ENCODE data around the gene WNT10A.
"Not testable (repeated sequence)": the region's sequence is repeated elsewhere in the genome, so short reads cannot be mapped to it uniquely, and the experiment has no call there.

WNT10A gene

DNA sequence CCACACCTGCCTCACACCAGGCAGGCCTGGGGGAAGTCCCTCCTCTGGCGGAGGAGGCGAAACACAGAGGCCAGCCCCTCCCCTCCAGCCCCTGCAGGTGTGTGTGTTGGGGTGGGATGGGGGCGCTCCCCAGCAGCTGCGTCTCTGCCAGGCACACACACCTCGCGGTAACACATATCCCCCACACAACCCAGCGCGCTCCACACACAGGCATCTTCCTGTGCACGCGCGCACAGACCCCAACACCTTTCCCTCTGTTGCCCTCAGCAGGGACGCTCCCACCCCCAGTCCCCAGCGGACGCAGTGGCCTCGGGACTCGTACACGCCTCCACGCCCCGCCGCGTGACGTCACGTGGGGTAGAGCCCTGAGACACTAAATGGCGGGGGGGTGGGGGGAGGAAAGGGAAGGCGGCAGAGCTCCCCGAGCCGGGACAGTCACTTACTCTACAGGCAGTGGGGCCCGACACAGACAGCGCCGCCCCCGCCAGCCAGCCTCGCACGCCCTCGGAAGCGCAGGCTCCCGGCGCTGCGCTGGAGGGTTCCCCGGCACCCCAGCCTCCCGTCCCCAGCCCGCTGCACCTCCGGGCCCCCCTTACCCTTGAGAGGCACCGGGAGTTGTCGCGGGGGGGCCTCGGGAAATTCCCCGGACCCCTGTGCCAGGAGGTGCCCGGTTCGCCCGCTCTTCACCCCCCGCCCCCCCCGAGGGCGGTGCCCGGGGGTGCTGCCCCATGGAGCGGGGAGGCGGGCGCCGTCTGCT lies at the start of gene WNT10A:
TSS of gene WNT10A (plus strand) at position 751 of the 757 bp plus-strand sequence. CDS start 144 bp downstream, outside the sequence.
- no peak for DNase-seq

GRCh38 chr2:218831378-218831990 lies 49.2 kb upstream of the WNT10A start, which contains the start of gene PRKAG3:
Gene PRKAG3, minus strand, starts transcription at chr2:218831803.
- DNase-seq = no peak

DNA sequence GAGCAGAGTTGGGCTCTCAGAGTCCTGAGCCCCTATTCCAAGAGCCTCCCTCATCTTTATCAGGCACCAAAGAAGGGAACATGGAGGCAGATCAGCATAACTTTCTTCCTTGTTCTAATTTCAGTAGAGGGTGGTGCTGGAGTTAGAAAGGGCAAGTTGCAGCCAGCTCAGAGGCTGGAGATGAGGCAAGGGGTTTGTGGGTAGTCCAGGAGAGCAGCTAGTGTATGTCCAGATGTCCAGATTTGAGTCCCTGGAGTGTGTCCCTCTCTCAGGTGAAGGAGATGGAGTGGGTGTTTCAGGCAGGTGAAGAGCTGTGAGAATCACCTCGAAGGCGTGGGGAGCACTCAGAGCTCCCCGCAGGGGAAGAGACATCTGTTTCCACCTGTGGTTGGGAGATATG lies 48.6 kb upstream of the WNT10A start:
- DNase-seq = no peak

- DNase-seq = no peak
Measured at GRCh38 chr2:218832520-218832919, 48.1 kb upstream of the WNT10A start.

DNA sequence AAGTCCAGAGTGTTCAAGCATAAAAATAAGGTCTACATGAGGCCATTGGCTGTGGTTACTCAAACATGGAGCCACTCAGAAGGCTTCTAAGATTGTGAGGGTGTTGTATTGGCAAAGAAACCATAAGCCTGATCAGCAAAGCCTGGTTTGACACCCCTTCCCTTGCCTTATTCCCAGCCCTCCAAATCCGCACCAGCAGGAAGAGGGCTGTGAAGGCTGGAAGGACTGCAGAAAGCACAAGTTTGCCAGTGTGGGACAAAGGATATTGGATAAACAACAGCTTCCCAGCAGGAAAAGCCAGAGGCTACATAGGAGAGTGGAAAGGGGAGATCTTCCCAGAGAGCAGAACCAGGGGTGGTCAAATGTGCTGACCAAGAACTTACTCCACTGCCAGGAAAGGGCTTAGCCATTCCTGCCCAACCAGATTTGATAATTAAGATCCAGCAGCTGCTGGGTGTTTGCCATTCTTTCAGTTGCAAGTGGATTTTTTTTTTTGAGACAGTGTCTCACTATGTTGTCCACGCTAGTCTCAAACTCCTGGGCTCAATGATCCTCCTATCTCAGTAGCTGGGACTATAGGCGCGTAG lies 47.5 kb upstream of the WNT10A start:
- no peak for DNase-seq

DNA sequence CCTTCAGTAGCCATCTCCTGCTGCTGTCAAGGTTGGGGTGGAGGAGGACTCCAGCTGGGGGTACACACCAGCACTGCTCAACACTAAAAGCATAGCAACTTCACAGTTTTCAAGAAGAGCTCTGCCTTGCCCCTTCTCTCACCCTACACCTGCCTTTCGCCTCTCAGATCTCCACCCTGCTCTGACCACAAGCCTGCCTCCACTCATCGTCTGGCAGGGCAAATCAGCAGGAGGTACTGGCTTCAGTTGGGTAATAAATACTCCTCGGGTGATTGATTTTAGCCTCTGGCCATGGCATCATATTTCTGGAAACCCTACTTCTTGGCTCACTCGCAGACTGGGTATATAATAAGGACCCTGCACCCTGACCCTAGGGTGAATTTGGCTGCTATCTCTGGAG lies 46.0 kb upstream of the WNT10A start:
- DNase-seq = no peak

DNA sequence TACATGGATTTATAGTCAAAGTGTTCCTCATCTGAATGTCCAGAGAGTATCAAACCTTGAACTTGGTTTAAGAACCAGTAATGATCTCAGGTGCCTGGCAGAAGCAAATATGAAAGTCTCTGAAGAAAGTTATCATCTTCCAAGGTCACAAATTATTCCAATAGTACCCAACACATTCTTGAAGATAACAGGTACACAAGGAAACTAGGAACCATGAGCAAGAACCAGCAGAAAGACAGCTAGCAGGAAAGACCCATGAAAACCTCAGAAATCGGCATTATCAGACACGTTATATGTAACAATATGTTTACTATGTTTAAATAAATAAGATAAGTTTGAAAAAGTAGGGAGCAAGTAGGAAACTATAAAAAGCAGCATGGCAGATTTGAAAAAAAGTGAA lies 43.2 kb upstream of the WNT10A start:
- DNase-seq = no peak

DNA sequence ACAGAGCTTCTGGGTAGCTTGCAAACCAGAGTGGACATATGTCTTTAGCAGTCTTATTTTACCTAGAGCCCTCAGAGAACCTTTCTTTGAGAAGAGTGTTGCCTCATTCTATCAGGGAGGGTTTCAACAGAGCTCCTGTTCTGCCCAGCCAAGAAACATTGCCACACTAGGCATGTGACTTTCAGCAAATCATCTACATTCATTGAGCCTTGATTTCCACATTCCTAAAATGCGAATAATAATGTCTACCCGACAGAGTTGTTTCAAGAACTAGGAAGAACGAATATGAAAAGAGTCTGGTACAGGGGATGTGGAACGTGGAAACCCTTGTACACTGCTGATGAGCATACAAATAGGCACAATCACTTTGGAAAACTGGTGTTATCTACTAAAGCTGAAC lies 41.2 kb upstream of the WNT10A start:
- DNase-seq = no peak

- DNase-seq = no peak
Measured at GRCh38 chr2:218839888-218840287, 40.8 kb upstream of the WNT10A start.

DNA sequence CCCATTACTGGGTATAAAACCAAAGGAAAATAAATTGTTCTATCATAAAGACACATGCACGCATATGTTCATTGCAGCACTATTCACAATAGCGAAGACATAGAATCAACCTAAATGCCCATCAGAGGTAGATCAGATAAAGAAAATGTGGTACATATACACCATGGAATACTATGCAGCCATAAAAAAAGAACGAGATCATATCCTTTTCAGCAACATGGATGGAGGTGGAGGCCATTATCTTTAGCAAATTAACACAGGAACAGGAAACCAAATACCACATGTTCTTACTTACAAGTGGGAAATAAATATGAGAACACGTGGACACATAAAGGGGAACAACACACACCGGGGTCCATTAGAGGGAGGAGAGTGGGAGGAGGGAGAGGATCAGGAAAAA lies 36.3 kb upstream of the WNT10A start:
- not testable (repeated sequence) for DNase-seq

GRCh38 chr2:218846963-218847362 lies 33.7 kb upstream of the WNT10A start:
- DNase-seq = not testable (repeated sequence)

- DNase-seq = no peak
Measured at GRCh38 chr2:218849721-218850120, 30.9 kb upstream of the WNT10A start.

- DNase-seq = no peak
Measured at GRCh38 chr2:218850796-218851195, 29.9 kb upstream of the WNT10A start.

GRCh38 chr2:218851286-218851685 lies 29.4 kb upstream of the WNT10A start:
- DNase-seq = no peak

DNA sequence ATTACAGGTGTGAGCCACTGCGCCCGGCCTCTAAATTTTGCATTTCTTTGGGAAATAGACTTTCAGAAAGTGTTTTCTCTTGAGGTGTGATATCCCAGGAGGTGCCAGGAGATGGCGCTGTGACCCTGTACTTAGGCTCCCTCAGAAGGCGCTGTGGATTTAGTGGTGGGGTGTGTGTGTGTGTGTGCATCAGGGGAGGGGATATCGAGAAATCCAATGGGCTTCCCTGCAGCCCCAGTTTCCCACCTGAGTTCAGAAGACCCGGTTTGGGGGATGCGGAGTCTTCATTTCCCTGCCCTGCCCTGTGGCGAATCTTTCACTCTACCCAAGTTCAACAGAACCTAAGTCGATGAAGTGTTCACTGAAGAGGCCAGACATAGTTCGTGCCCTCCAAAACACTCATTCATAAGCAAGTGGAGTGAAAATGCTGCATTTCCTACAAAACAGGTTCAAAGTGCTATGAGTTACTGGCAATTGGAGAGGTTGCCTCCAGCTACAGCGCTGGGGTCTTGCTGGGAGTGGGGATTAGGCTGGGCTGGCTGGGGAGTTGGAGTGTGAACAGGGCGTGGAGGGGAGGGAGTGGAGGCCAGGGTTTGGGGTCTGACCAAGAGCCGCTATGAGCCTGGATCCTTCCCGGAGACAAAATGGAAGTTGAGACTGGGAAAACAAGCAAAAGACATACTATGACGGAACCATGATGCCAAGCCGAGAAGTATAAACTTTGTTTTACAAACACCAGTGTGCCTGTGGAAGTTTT lies 27.6 kb upstream of the WNT10A start:
- no peak for DNase-seq

- DNase-seq = no peak
Measured at GRCh38 chr2:218853766-218854165, 26.9 kb upstream of the WNT10A start.

DNA sequence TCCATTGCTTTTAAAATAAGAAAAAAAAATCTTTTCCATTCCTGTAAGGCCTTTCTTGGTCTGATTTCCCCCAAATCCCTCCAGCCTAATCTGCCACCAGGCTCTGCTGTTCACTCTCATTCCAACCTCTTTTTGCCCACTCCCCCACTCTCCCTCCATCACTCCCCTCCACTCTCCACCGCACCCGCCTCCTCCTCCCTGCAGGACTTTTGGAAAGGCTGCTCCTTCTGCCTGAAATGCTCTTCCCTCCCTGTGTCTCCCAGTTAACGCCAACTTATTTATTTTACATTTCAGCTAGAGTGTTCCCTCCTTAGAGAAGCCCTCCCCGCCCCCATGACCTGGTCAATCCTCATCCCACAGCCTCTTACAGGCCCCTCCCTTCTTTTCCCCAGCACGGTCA lies 25.8 kb upstream of the WNT10A start:
- no peak for DNase-seq

DNA sequence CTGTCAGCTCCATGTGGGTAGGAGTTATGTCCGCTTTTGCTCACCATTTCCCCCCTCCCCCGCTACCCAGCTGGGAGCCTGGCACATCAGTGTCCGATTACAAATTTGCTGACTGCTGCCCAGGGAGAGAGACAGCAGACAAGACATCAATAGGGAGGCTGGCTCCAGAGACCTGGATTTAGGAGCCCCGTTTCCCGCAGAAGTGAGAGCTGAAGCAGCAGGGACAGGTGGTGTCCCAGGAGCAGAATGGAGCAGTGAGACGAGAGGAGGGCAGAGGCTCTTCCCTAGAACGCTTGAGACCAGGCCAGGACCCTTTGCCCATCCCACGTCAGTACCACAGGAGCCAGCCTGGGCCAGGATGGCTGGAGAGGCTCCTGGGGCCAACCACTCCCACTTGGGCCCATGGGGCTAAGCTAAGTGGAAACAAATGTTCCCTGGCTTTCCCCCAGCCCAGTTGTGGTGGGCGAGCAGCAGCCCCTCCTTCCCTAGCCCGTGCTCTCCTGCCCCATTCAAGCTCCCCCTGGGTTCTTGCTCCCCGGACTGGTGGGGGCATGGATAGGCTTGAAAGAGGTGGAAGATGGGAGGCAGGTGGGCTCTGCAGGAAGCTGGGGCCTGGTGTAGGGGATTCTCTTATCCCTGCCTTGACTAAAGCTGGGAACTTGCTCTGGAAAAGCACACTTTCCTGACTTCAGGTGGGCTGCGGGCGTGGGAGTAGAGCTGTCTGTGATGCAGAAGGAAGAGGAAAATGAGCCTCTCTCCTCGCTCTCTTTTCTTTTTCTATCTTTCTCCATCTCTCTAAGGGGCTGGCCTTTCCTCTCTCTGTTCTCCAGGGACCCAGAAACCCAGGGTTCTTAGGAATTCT lies 25.1 kb upstream of the WNT10A start:
- no peak for DNase-seq

DNA sequence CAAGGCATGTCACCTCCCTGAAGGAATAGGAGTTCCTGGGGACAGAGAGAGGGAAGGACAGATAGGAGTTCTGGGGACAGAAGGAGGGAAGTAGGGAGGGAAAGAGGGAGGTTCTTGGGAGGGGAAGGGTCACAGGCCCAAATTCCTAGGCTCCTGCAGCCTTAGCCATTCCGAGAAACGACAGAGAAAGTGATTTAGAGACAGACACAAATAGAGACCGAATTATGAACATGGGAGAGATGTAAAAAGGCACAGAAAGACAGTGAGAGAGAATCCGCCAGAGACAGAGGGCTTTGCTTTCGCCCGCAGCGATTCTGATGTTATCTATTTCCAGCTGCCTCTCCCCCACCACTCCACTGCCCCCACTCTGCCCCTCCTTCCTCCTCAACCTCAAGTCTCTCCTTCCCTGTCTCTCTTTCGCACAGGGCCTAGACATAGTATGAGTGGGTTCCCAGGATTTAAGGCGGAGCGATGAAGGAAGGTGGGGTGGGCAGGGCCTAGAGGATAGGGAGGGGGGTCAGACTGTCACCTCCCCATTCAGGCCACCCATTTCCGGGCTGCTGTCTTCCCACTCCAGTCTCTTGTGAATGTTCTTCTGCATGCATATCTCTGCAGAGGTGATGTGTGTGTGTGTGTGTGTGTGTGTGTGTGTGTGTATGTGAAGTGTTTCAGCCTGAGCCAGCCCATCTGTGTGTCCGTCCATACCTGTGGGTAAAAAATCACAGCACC lies 24.3 kb upstream of the WNT10A start:
- no peak for DNase-seq

GRCh38 chr2:218856896-218857243 lies 23.8 kb upstream of the WNT10A start:
- no peak for DNase-seq

DNA sequence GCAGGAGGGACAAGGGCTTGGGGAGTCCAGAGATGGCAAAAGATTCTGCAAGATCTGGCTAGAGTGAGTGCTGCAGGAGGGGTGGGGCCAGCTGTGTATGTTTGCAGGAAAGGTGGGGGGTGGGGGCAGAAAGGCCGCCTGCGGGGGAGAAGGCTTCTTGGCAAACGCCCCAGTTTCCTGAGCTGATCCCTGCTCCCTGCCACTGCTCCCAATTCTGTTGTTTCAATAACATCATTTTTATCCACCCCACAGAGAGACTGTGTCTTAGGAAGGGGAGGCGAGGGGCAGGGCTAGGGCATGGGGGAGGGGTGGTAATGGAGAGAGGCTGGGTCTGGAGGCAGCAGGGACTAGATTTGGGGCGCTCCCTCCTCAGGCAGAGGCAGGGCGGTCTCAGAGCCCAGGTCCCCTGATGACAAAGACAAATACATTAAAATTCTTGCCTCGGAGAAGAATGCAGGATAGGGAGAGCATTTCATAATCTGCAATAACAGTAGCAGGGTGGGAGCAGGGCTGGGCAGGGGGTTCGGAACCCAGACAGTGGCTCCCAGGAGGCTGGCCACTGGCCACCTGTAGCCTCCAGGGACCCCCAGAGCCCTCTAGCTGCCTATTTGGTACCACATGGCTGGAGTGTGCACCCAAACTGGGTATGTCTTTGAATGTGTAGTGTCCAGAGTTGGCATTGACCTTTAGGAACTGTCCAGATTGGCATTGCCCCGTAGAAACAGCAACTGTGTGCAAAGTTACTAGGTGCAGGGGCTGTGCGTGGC lies 23.1 kb upstream of the WNT10A start:
- DNase-seq = no peak

All from amniotic stem cell (primary cell).